NCI-H2171 treated with DMSO at 0.1 percent for 48 hours (cell line): ENCODE results near the gene GDF15.
"Not testable (repeated sequence)": the region's sequence is repeated elsewhere in the genome, so short reads cannot be mapped to it uniquely, and the experiment has no call there.

Source experiments
- DNase-seq: peaks from one replicate; lab custom pipeline; 2025; lab: John Stamatoyannopoulos, UW

Gene GDF15, protein sequence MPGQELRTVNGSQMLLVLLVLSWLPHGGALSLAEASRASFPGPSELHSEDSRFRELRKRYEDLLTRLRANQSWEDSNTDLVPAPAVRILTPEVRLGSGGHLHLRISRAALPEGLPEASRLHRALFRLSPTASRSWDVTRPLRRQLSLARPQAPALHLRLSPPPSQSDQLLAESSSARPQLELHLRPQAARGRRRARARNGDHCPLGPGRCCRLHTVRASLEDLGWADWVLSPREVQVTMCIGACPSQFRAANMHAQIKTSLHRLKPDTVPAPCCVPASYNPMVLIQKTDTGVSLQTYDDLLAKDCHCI

GRCh38 chr19:18385675-18386542 lies at the start of gene GDF15:
Gene GDF15, plus strand, starts transcription at chr19:18386158. Its CDS starts 32 bp downstream, at chr19:18386190.
- no peak for DNase-seq

DNA sequence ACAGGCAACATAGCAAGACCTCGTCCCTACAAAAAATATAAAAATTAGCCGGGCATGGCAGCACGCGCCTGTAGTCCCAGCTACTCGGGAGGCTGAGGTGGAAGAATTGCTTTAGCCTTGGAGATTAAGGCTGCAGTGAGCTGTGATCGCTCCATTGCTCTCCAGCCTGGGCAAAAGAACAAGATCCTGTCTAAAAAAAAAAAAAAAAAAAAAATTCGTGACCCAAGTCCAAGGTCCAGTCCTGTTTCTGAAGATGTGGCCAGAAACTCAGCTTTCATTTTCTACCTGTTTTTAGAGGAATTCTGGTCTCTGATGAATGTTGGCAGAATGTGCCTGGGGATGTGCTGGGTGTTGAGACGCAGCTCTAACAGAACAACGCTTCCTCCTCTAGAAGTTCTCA lies 47.4 kb upstream of the GDF15 start:
- no peak for DNase-seq

GRCh38 chr19:18339723-18340122 lies 46.2 kb upstream of the GDF15 start:
- DNase-seq, result no peak

DNA sequence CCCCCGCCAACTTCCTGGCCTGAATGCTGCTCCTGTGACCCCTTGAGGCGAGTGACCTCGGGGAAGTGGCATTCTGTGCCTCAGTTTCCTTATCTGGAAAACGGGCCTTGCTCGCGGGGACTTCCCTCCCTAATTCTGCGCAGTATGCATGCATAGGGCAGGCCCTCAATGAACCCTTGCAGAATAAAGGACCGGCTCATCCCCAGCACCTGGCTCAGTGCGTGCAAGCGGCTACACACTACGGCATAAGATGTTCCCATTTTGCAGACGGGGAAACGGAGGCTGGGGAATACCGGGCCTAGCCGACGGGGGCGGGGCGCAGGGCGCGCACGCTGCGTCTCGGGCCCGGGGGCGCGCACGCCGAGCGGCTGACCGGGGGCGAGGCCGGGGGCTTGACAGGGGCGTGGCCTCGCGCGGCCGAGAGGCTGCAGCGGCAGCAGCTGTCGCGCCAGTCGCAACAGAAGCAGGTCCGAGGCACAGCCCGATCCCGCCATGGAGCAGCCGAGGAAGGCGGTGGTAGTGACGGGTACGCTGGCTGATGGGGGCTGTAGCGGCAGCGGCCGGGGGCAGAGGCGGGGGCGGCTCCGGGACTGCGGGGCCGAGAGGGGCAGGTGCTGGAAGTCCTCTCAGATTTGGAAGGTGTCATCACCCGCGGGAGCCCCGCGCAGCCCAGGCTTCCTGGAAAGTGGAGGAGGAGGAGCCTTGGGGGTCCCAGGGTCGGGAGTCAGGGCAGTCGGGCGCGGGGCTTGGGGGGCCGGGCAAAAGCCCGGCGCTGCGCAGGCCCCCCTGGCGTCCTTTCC lies 45.6 kb upstream of the GDF15 start, which contains the start of gene PGPEP1:
Gene PGPEP1 (plus strand): TSS at position 409 of the 800 bp plus-strand sequence. CDS start 84 bp downstream, at position 493.
- DNase-seq, result peak; percentile 11

DNA sequence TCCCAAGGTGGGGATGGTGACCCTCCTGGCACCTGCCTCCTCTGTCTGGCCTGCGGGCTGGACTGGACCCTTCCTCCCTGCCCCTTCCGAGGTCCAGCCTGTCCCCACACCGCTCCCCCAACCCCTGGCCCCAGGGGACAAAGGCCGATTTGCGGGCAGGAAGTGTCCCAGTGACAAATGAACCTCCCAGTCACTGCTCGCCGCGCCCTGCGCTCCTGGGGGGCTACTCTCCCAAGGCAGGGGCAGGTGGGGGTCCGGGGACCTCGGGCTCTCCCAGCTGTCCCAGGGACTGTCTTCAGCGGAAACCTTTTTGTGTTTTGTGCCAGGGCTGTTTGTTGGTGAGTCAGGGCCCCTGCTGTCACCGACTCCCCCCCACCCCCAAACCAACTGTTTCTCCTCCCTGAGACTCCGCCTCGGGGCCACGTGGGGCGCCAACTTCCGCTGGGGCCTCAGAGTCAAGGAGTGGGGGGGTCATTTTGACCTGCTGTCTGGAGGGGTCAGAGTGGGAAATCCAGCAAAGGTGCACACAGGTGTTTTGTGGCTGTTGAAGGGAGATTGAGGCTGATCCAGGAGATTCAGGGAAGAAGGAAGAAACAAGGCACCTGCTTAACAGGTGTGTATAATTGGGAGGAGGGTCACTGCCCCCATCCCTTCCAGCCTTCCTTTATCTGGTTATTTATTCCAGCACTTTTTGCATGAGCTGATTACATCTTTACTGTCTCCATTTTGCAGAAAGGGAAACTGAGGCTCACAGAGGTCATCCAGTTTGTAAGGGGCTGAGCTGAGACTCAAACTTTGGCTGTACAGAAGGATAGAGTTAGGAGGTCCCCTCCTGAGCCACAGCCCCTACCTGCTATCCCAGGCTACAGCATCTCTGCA lies 44.7 kb upstream of the GDF15 start:
- DNase-seq, result peak; percentile 57

- DNase-seq, result no peak
Observed at GRCh38 chr19:18342090-18342632, 43.8 kb upstream of the GDF15 start.

DNA sequence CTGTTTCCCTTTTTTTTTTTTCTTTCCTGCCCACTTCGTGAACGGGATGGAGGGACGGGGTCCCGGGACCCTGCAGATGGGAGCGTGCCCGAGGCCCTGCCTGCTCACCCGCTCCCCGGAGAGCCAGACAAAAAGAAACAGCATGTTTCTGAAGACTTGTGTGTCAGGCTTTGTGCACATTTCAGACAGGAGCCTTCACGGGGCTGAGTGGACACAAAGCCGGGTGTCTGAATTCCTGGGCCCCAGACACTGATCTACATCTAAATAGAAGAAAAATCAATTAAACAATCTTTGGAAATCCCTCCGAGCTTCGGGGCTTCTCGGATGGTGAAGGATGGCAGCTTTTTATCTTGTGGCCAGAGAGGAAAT lies 41.4 kb upstream of the GDF15 start:
- no peak for DNase-seq

DNA sequence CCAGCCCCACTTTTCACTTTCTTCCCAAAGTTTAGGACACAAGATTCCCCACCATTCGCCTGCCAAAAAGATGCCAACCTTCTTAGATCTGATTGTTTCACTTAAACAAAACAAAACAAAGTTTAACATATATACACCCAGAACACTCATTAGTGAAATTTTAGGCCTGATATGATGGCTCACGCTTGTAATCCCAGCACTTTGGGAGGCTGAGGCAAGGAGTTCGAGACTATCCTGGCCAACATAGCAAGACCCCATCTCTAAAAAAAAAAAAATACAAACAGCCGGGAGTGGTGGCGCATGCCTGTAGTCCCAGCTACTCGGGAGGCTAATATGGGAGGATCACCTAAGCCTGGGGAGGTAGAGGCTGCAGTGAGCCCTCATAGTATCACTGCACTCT lies 40.7 kb upstream of the GDF15 start:
- DNase-seq, result no peak

DNA sequence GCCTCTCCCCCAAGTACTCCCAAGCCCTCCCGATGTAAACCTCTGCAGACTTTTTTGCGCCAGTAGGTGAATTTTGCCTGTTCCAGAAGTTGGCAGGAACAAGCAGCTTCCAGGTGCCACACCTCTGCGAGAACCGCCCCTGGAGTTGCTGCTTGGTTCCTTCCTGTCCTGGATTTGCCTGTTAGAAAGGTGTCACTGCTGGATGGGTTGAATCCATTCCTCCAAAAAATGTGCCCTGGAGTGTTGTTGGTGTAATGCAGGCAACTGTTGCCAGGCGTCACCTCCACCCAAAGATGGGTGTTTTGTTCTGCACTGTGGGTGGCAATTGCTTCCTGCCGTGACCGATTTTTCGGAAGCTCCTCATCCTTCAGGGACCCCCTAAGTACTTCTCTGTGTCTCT lies 39.9 kb upstream of the GDF15 start:
- DNase-seq, result no peak

GRCh38 chr19:18348171-18348570 lies 37.8 kb upstream of the GDF15 start:
- DNase-seq, result no peak

DNA sequence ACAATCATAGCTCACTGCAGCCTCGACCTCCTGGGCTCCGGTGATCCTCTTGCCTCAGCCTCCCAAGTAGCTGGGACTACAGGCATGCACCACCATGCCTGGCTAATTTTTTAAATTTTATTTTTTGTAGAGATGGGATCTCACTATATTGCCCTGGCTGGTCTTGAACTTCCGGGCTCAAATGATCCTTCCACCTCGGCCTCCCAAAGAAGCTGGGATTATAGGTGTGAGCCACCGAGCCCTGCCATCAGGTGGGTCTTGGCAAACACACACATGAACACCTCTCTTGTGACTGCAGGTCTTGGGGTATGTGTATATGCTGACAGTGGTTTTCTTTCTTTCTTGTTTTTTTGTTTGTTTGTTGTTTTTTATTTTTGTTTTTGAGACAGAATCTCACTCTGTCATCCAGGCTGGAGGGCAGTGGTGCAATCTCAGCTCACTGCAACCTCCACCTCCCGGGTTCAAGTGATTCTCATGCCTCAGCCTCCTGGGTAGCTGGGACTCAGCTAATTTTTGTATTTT lies 37.1 kb upstream of the GDF15 start:
- not testable (repeated sequence) for DNase-seq

- DNase-seq, result peak; percentile 19
Observed at GRCh38 chr19:18349524-18350128, 36.3 kb upstream of the GDF15 start.

DNA sequence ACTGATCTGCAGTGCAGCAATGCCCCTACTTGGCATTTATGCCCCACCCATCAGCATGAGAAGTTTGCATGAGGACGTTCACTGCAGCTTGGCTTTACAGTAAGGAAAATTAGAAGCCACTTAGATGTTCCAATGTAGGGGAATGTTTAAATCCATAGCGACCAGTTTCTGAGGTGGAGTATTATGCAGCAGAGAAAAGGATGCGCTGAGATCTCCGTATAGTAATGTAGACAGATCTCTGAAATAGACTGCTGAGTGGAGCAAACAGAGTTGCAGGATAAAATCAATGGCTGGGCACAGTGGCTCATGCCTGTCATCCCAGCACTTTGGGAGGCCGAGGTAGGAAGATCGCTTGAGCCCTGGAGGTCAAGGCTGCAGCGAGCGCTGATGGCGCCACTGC lies 35.5 kb upstream of the GDF15 start:
- DNase-seq, result no peak

DNA sequence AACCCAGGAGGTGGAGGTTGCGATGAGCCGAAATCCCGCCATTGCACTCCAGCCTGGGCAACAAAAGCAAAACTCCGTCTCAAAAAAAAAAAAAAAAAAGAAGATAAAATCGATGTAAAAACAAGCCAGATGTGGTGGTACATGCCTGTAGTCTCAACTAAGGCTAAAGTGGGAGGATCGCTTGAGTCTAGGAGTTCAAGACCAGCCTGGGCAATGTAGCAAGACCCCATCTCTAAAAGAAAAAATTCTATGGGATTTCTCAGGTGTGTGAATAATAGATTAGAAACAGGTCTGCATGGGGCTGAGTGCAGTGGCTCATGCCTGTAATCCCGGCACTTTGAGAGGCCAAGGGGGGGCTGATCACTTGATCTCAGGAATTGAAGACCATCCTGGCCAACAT lies 34.4 kb upstream of the GDF15 start:
- no peak for DNase-seq

GRCh38 chr19:18353378-18354005 lies 32.5 kb upstream of the GDF15 start:
- DNase-seq, result no peak

DNA sequence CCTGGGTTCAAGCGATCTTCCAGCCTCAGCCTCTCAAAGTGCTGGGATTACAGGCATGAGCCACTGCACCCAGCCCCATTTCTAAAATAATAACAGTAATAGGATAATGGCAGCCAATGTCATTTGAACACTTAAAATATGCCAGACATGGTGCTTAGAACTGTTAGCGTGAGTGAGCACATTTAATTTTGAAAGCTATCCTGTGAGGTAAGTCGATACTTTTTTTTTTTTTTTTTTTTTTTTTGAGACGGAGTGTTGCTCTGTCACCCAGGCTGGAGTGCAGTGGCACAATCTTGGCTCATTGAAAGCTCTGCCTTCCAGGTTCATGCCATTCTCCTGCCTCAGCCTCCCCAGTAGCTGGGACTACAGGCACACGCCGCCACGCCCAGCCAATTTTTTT lies 31.2 kb upstream of the GDF15 start:
- peak; percentile 70 for DNase-seq

DNA sequence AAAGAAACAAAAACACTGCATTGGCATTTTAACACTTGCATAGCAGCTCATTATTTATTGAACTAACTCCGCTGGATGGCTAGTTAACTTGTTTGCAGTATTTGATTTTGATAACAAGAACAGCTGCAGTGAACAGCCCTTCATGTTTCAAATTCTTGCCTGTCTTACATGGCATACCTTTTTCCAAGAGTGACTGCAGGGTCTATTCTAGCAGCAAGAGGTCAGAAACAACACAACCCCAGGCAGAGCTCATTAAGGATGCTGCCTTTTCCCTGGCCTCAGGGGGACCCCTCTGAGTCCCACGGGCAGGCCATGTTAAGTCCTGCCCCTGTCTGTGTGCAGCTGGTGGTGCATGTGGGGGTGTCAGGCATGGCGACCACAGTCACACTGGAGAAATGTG lies 28.9 kb upstream of the GDF15 start:
- DNase-seq, result no peak

- DNase-seq, result no peak
Observed at GRCh38 chr19:18361646-18362045, 24.3 kb upstream of the GDF15 start.

GRCh38 chr19:18362934-18363542 lies 22.9 kb upstream of the GDF15 start:
- DNase-seq, result no peak

- no peak for DNase-seq
Observed at GRCh38 chr19:18363787-18364186, 22.2 kb upstream of the GDF15 start.
